GM19455 (cell line): ENCODE data around the gene DPAGT1.
A peak's percentile ranks its signal among the peaks of the same experiment; 100 is the strongest.

ENCODE experiments used
- ATAC-seq: cut with Tn5 transposase; IDR thresholded peaks from one replicate; pipeline ENCODE4 v1.9.1; 2021; ENCODE audit not compliant: unreplicated experiment

DPAGT1 gene

DNA sequence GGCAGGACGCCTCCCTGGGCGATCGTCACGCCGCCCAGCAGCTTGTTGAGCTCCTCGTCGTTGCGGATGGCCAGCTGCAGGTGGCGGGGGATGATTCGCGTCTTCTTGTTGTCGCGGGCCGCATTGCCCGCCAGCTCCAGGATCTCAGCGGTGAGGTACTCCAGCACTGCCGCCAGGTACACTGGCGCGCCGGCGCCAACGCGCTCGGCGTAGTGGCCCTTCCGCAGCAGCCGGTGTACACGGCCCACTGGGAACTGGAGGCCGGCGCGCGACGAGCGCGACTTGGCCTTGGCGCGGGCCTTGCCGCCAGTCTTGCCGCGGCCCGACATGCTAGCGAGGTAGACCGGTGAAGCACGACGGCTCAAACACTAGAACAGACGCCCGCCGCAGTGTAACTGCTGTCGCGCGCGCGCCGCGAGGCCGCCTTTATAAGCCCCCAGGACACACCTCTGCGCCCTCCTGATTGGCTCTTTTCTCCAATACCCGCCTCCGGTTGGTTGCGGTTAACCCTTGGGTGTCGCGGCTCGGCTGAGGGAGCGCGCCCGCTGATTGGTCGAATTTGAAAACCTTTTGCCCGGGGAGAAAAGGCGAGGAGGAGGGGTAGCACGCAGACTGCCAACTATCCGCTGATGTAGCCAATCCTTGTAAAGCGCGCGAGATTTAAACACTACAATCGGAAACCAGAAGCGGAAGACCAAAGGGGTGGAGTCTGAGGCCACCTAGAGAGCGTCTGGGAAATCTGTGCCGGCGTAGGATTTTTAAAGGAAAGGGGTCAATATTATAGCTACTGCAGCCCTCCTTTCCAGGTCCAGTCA is 6.4 kb downstream of the DPAGT1 start:
- peak; percentile 74 for ATAC-seq

DNA sequence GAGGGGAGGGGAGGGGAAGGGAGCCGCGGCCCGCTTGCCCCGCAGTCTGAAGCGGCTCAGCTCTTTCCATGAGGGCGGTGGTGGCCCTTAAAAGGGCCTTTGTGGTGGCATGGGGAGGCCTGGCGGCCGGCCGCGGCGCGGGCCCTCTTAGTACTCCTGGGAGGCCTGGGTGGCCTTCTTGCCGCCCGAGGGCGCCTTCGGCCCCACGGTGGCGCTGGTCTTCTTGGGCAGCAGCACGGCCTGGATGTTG is 6.9 kb downstream of the DPAGT1 start:
- ATAC-seq = peak; percentile 35

- ATAC-seq = peak; percentile 3
Measured at GRCh38 chr11:119093942-119094815, 7.5 kb downstream of the DPAGT1 start.

DNA sequence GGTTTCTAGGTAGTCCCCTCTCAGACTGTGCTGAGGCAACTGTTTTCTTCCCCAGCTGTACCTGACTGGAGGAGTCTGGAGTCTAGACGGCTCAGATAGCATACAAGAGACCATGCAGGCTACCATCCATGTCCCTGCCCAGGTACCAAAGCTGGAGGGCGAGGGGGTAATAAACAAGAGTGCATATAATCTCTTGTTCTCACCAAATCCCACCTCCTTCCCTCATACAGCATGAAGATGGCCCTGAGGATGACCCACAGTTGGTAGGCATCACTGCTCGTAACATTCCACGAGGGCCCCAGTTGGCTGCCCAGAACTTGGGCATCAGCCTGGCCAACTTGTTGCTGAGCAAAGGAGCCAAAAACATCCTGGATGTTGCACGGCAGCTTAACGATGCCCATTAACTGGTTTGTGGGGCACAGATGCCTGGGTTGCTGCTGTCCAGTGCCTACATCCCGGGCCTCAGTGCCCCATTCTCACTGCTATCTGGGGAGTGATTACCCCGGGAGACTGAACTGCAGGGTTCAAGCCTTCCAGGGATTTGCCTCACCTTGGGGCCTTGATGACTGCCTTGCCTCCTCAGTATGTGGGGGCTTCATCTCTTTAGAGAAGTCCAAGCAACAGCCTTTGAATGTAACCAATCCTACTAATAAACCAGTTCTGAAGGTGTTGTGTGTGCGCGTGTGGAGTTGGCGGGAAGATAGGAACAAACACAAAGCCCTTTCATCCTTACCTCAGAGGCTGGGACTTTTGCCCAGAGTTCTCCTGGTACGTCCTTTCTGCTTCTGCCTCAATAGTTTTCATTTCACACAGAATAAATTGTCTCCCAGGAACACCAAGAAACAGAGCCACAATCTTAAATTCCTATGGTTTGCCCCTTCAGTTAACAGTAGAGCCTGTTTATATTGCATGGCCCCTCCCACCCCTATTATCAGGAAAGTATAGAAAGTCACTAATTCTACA is 8.5 kb downstream of the DPAGT1 start:
- no peak for ATAC-seq

GRCh38 chr11:119091966-119092879 is 9.4 kb downstream of the DPAGT1 start:
- ATAC-seq = no peak

- no peak for ATAC-seq
Measured at GRCh38 chr11:119091178-119091577, 10.5 kb downstream of the DPAGT1 start.

GRCh38 chr11:119089319-119089718 is 12.3 kb downstream of the DPAGT1 start:
- no peak for ATAC-seq

- no peak for ATAC-seq
Measured at GRCh38 chr11:119088406-119088805, 13.2 kb downstream of the DPAGT1 start.

DNA sequence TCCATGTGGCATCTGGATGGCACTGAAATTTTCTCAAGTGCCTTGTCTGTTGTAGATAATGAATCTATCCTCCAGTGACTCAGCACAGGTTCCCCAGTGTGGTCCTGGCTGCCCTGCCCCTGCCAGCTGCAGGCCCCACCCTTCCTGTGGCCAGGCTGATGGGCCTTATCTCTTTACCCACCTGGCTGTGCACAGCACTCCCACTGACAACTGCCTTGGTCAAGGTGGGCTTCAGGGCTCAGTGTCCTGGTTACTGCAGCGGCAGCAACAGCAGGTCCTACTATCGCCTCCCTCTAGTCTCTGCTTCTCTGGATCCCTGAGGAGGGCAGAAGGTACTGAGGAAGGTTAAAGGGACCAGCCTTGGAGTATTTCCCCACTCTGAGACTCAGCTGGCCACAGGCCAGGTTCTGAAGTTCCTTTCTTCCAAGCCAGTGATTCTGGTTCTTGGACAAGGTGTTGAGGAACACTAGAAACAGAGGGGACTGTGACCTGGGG is 13.9 kb downstream of the DPAGT1 start:
- ATAC-seq = no peak

DNA sequence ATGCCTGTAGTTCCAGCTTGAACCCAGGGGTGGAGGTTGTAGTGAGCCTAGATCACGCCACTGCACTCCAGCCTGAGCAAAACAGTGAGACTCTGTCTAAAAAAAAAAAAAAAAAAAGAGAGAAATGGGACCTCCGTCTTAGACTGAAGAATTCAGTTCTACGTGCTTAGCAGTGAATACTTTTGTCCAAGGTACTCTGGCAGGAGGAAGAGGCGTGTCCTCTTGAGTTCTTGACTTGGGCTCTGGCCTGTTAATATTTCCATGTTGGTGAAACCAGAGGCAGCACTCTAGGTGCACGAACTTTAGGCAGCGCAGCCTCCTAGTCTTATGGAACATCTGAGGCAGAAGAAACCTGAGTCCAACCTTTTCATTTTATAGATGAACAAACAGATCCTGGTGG is 14.5 kb downstream of the DPAGT1 start:
- ATAC-seq = no peak

GRCh38 chr11:119085437-119085847 is 16.2 kb downstream of the DPAGT1 start:
- ATAC-seq = peak; percentile 18

DNA sequence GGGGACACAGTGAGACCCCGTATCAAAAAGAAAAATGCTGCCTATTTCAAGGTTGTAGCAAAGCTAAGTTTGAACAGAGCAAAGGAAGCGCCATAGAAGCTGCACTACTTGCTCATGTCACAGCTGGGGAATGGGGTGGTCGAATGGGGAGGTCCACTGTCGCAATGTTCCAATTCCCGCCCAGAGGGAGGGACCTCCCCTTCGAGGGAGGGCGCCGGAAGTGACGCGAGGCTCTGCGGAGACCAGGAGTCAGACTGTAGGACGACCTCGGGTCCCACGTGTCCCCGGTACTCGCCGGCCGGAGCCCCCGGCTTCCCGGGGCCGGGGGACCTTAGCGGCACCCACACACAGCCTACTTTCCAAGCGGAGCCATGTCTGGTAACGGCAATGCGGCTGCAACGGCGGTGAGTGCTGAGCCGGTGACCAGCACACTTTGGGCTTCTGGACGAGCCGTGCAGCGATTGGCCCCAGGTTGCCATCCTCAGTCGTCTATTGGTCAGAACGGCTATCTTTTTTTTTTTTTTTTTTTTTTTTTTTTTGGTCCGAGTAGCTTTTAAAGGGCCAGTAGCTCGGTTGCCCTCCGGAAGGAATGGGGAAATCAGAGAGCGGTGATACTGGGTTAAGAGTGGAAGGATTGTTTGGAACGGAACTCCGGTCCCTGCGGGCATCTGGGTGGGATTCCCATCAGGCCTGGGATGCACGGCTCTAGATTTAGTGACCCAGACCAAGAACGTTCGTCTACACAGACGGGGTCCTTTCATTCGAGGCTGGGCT is 16.8 kb downstream of the DPAGT1 start, which contains the start of gene HMBS:
Gene HMBS (plus strand): TSS at position 219 of the 774 bp plus-strand sequence. CDS start 153 bp downstream, at position 372.
- peak; percentile 92 for ATAC-seq

- ATAC-seq = no peak
Measured at GRCh38 chr11:119081682-119082260, 19.9 kb downstream of the DPAGT1 start.

DNA sequence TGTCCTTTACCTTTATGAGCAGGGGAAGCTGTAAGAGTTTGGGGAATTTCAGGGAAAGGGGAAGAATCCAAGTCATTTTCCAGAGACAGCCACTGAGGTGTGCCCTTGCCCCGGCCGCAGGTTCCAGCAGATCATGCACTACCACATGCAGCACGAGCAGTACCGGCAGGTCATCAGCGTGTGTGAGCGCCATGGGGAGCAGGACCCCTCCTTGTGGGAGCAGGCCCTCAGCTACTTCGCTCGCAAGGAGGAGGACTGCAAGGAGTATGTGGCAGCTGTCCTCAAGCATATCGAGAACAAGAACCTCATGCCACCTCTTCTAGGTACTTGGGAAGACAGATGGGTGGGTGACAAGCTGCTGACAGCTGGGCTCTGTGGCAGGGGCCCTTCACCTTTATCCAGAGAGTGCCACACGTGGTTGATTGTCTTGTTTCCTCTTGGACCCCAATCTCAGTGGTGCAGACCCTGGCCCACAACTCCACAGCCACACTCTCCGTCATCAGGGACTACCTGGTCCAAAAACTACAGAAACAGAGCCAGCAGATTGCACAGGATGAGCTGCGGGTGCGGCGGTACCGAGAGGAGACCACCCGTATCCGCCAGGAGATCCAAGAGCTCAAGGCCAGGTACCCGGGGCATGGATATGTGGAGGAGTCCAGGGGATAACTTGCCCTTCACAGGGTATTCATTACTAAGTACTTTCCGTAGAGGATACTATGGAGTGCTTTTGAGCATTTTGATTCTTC is 22.8 kb downstream of the DPAGT1 start:
- no peak for ATAC-seq

DNA sequence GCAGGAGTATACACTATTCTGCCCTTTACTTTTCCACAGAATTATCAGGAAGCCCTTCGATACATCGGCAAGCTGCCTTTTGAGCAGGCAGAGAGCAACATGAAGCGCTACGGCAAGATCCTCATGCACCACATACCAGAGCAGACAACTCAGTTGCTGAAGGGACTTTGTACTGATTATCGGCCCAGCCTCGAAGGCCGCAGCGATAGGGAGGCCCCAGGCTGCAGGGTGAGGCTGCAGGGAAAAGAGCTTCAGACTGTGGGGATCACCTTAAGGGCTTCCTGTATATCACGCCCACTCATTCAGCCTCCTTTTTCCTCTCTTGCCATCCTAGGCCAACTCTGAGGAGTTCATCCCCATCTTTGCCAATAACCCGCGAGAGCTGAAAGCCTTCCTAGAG is 23.8 kb downstream of the DPAGT1 start:
- no peak for ATAC-seq

DNA sequence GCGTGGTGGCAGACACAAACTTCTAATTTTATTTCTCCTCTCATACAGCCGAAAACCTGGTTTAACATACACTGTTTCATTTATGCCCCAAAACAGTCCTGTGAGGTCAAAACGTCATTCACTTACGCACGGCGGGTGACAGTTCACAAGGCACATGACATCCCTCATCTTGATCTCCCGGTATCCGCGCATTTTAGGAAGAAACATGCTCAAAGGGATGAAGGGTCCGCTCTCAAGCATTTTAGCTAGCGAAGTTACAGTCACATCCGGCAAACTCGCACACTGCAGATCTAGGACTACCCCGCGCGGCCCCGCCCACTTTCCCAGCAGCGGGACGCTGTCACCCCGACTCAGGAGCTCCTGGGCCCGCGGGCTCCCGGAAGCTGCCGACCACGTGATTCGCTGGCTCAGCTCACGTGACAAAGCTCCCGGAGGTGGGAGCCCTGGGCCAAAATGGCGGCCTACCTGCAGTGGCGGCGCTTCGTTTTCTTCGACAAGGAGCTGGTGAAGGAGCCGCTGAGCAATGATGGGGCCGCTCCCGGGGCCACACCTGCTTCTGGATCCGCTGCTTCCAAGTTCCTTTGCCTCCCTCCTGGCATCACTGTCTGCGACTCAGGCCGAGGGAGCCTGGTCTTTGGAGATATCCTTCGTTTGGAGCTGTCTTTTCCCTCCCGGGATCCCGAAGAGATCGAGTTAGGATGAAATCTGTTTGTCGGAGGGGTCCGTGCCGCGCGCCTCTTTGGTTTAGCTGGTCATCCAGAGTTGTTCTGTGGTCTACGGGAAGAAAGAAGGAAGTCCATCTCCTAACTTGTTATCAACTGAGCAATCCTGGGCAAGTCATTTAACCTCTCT is 34.1 kb downstream of the DPAGT1 start, which contains the start of gene VPS11:
Gene VPS11 (plus strand): TSS at position 448 of the 852 bp plus-strand sequence. CDS start 6 bp downstream, at position 454.
- ATAC-seq = peak; percentile 92

GRCh38 chr11:119065369-119065768 is 36.3 kb downstream of the DPAGT1 start:
- no peak for ATAC-seq
